Nephron progenitor cell (in vitro differentiated cells): ENCODE results near the gene RUNX2.
A peak's percentile ranks its signal among the peaks of the same experiment; 100 is the strongest.

Experiments
- DNase-seq: peaks from one replicate; pipeline ENCODE4 v3.0.0; 2021
- H3K27ac Mint-ChIP-seq: 2 replicates; pipeline ENCODE4 v1.8.0; 2021; ENCODE audit warnings: mild to moderate bottlenecking, moderate library complexity, mixed read lengths
- H3K27me3 Mint-ChIP-seq: 2 replicates; pipeline ENCODE4 v1.8.0; 2021; ENCODE audit warnings: mild to moderate bottlenecking, low read depth, mixed read lengths; ENCODE audit not compliant: poor library complexity
- H3K36me3 Mint-ChIP-seq: 2 replicates; pipeline ENCODE4 v1.8.0; 2021; ENCODE audit warnings: low read depth, mixed read lengths
- H3K4me1 Mint-ChIP-seq: 2 replicates; pipeline ENCODE4 v1.8.0; 2021; ENCODE audit warnings: mixed read lengths
- H3K4me3 Mint-ChIP-seq: 2 replicates; pipeline ENCODE4 v1.8.0; 2021; ENCODE audit warnings: mild to moderate bottlenecking, moderate library complexity, mixed read lengths
- H3K9me3 Mint-ChIP-seq: 2 replicates; pipeline ENCODE4 v1.8.0; 2021; ENCODE audit warnings: mild to moderate bottlenecking, moderate library complexity, mixed read lengths
- CTCF ChIP-seq: fragments of 200-600 bp; sonication (generic); IDR thresholded peaks from 2 replicates; pipeline ENCODE4 v1.5.0; 2021; ENCODE audit warnings: antibody characterized with exemption

The RUNX2 gene

GRCh38 chr6:45364466-45364865 lies 36.3 kb downstream of the RUNX2 start:
- no peak for DNase-seq
- no peak overlapping the region for H3K4me3 Mint-ChIP-seq
- no peaks in the 10 kb centered on the region for H3K9me3 Mint-ChIP-seq
- H3K27me3 Mint-ChIP-seq = no peaks in the 10 kb centered on the region
- no peak for TF ChIP-seq CTCF
- H3K27ac Mint-ChIP-seq = no peak overlapping the region
- peaks cover 6% of the 10 kb centered on the region for H3K36me3 Mint-ChIP-seq
- H3K4me1 Mint-ChIP-seq = no peaks in the 10 kb centered on the region

GRCh38 chr6:45365036-45365435 lies 36.9 kb downstream of the RUNX2 start:
- TF ChIP-seq CTCF = no peak
- no peak overlapping the region for H3K4me3 Mint-ChIP-seq
- DNase-seq = no peak
- peaks cover 5% of the 10 kb centered on the region for H3K4me1 Mint-ChIP-seq
- H3K36me3 Mint-ChIP-seq = peaks cover 7% of the 10 kb centered on the region
- no peaks in the 10 kb centered on the region for H3K9me3 Mint-ChIP-seq
- no peak overlapping the region for H3K27ac Mint-ChIP-seq
- no peaks in the 10 kb centered on the region for H3K27me3 Mint-ChIP-seq

- Mint-ChIP-seq H3K4me1 (peaks cover 9% of the 10 kb centered on the region), H3K27me3 (no peaks in the 10 kb centered on the region), H3K36me3 (peaks cover 7% of the 10 kb centered on the region), H3K4me3 (no peak overlapping the region), H3K9me3 (no peaks in the 10 kb centered on the region), H3K27ac (no peak overlapping the region)
- no peak for DNase-seq
- TF ChIP-seq CTCF = no peak
Measured at GRCh38 chr6:45366534-45366933, 38.4 kb downstream of the RUNX2 start.

GRCh38 chr6:45367999-45368398 lies 39.9 kb downstream of the RUNX2 start:
- Mint-ChIP-seq H3K27me3 (no peaks in the 10 kb centered on the region), H3K36me3 (peaks cover 7% of the 10 kb centered on the region), H3K9me3 (no peaks in the 10 kb centered on the region), H3K4me3 (no peak overlapping the region), H3K4me1 (peaks cover 9% of the 10 kb centered on the region), H3K27ac (no peak overlapping the region)
- no peak for DNase-seq
- no peak for TF ChIP-seq CTCF

GRCh38 chr6:45369870-45370269 lies 41.7 kb downstream of the RUNX2 start:
- Mint-ChIP-seq H3K4me1 (peaks cover 9% of the 10 kb centered on the region), H3K27me3 (no peaks in the 10 kb centered on the region), H3K36me3 (peaks cover 7% of the 10 kb centered on the region), H3K27ac (peak overlapping the region; percentile 0), H3K4me3 (no peak overlapping the region), H3K9me3 (no peaks in the 10 kb centered on the region)
- TF ChIP-seq CTCF = no peak
- no peak for DNase-seq

- Mint-ChIP-seq H3K27ac (no peak overlapping the region), H3K4me1 (peaks cover 21% of the 10 kb centered on the region), H3K4me3 (no peak overlapping the region), H3K9me3 (no peaks in the 10 kb centered on the region), H3K36me3 (peaks cover 7% of the 10 kb centered on the region), H3K27me3 (no peaks in the 10 kb centered on the region)
- no peak for DNase-seq
- no peak for TF ChIP-seq CTCF
Measured at GRCh38 chr6:45371924-45372573, 43.9 kb downstream of the RUNX2 start.
